Lung (tissue), 12 donors: ENCODE results near the gene PTMA. TPM values are rescaled to one million over a fixed set of nuclear protein-coding genes. Genes with fewer than 3 reads are reported as not detected.

Source experiments
- ATAC-seq: fragments of 200-7000 bp; cut with Tn5 transposase; one replicate; pipeline ENCODE4 v1.9.1; 2020; ENCODE audit warnings: moderate number of reproducible peaks; ENCODE audit not compliant: insufficient read depth, low FRiP score
- DNase-seq, 3 donors: peaks; one replicate each; pipeline ENCODE4 v3.0.0-alpha.2; 2013 to 2017
- H3K27ac ChIP-seq, 2 donors: one replicate each; pipeline ENCODE4 v1.5.1; 2013; ENCODE audit warnings: mild to moderate bottlenecking in 2 of 2, moderate library complexity in 2 of 2, control low read depth in 1 of 2, inconsistent platforms in 1 of 2, low read depth in 1 of 2, low read length in 1 of 2
- H3K27me3 ChIP-seq, 3 donors: one replicate each; pipeline ENCODE4 v1.5.1; 2013; ENCODE audit warnings: low read length in 2 of 3; ENCODE audit not compliant: control insufficient read depth in 3 of 3, insufficient read depth in 3 of 3
- H3K36me3 ChIP-seq, 4 donors: one replicate each; pipeline ENCODE4 v1.5.1; 2013; ENCODE audit warnings: low read length in 4 of 4, mild to moderate bottlenecking in 1 of 4, moderate library complexity in 1 of 4; ENCODE audit not compliant: control insufficient read depth in 4 of 4, insufficient read depth in 4 of 4
- H3K4me1 ChIP-seq, 5 donors: one replicate each; pipeline ENCODE4 v1.5.1; 2013; ENCODE audit warnings: low read length in 5 of 5, mild to moderate bottlenecking in 2 of 5, moderate library complexity in 1 of 5; ENCODE audit not compliant: control insufficient read depth in 5 of 5, insufficient read depth in 5 of 5
- H3K4me3 ChIP-seq: one replicate; pipeline ENCODE4 v1.5.1; 2013; ENCODE audit warnings: mild to moderate bottlenecking, control low read depth, moderate library complexity
- H3K9ac ChIP-seq, 2 donors: one replicate each; pipeline ENCODE4 v1.5.1; 2013; ENCODE audit warnings: low read length in 2 of 2, control low read depth in 1 of 2; ENCODE audit not compliant: insufficient read depth in 1 of 2
- H3K9me3 ChIP-seq, 4 donors: one replicate each; pipeline ENCODE4 v1.5.1; 2013; ENCODE audit warnings: low read length in 3 of 4, mild to moderate bottlenecking in 1 of 4, moderate library complexity in 1 of 4; ENCODE audit not compliant: control insufficient read depth in 4 of 4, insufficient read depth in 3 of 4
- CTCF ChIP-seq: IDR thresholded peaks from 2 replicates; pipeline ENCODE4 v1.5.1; 2012; ENCODE audit warnings: mild to moderate bottlenecking; ENCODE audit errors: control extremely low read depth, extremely low read depth
- WGBS, 2 donors: extraction: QIAGEN DNeasy Blood & Tissue Kit; methylation state at CpG; one replicate each; pipeline ENCODE4 v1.1.7; 2013; 5-methylcytosine and 5-hydroxymethylcytosine counted together
- polyA plus RNA-seq, 2 donors: library from polyadenylated mRNA; stranded (reverse); fragments of 200-250 nt; gene quantifications; one replicate each; pipeline ENCODE4 v1.2.1, GENCODE V29; 2013
- total RNA-seq, 2 donors: library from RNA; depleted of rRNA in 1 of 2; stranded (reverse); fragments of >200 nt in 1 of 2; gene quantifications; one replicate each; pipeline ENCODE4 v1.2.1, GENCODE V29; 2014 to 2021
- donor health status: control.
- donor health status: control.
- donor health status: Bipolar disorder and iron deficiency.
- donor health status: healthy.
- donor health status: DM: yes; HTN: yes; CAD: no.

Gene PTMA
- total and polyA plus RNA-seq, 4 donors = 755 to 1,655 (median 1,279) TPM

GRCh38 chr2:231684314-231685223, 23.8 kb upstream of the PTMA start:
- no peak for TF ChIP-seq CTCF
- no peak for DNase-seq
- ATAC-seq = no peak
- Histone ChIP-seq H3K9ac (no peak overlapping the region), H3K27me3 (no peaks in the 10 kb centered on the region), H3K4me1 (peaks cover 0 to 24% (median 8%) of the 10 kb centered on the region in 5 donors), H3K4me3 (no peak overlapping the region), H3K27ac (no peak overlapping the region), H3K36me3 (no peaks in the 10 kb centered on the region), H3K9me3 (no peaks in the 10 kb centered on the region)
- WGBS, 2 donors = 81 to 89% methylated on average over 16 to 22 of the region's 22 CpGs

- WGBS, 2 donors = 86 to 88% methylated on average over 20 of the region's 20 CpGs
- no peak for ATAC-seq
- H3K27ac ChIP-seq = no peak overlapping the region
- peaks cover 0 to 24% (median 8%) of the 10 kb centered on the region in 5 donors for H3K4me1 ChIP-seq
- H3K4me3 ChIP-seq = no peak overlapping the region
- H3K9me3 ChIP-seq = no peaks in the 10 kb centered on the region
- H3K36me3 ChIP-seq = no peaks in the 10 kb centered on the region
- DNase-seq = no peak
- H3K9ac ChIP-seq = no peak overlapping the region
- no peaks in the 10 kb centered on the region for H3K27me3 ChIP-seq
- TF ChIP-seq CTCF = no peak
These were observed 22.8 kb upstream of the PTMA start for GRCh38 chr2:231685349-231686191.

- H3K9me3 ChIP-seq = no peaks in the 10 kb centered on the region
- WGBS, 2 donors = 93 to 94% methylated on average over 11 of the region's 11 CpGs
- H3K4me1 ChIP-seq = peaks cover 0 to 22% (median 8%) of the 10 kb centered on the region in 5 donors
- TF ChIP-seq CTCF = no peak
- no peaks in the 10 kb centered on the region for H3K27me3 ChIP-seq
- DNase-seq (no peak), ATAC-seq (no peak)
- H3K36me3 ChIP-seq = no peaks in the 10 kb centered on the region
- H3K9ac ChIP-seq = no peak overlapping the region
- no peak overlapping the region for H3K27ac ChIP-seq
- H3K4me3 ChIP-seq = no peak overlapping the region
These were observed 21.9 kb upstream of the PTMA start for GRCh38 chr2:231686192-231687100.
